Measurements from ENCODE around the gene MTREX.

MTREX gene

DNA sequence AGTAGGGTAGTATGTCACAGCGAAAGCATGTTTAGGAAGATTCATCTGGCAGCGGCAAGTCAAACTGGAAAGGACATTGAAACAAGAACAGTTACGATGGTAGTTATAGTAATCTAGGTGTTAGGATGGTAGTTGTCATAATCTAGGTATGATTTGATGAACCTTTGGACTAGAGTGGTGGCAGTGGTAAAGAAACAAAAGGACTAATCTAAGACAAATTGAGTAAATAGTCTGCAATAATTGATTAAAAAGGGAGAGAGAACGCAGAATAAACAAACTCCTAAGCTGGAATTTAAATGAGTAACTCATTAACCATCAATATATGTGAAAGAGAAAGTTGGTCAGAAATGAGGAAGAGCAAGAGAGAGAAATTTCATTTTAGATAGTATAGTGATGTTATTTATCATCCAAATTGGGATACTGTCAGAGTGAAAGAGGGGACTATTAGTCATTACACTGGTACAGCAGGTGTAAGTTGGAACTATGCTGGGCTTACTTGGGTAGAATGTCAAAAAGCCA, 56.8 kb downstream of the MTREX start:
- no peaks in the 10 kb centered on the region for H3K4me1 ChIP-seq
- no peaks in the 10 kb centered on the region for H3K79me2 ChIP-seq
- no peaks in the 10 kb centered on the region for H3K36me3 ChIP-seq (ENCODE audit: control insufficient read depth, insufficient read depth, low read length)
- no peak overlapping the region for H3K9ac ChIP-seq
- no peak overlapping the region for H3K4me3 ChIP-seq (ENCODE audit: low read depth, low read length)
- no peaks in the 10 kb centered on the region for H3K27me3 ChIP-seq (ENCODE audit: control insufficient read depth, insufficient read depth, low read length)
- H2AFZ ChIP-seq = no peak overlapping the region
- TF ChIP-seq CTCF (IDR thresholded peaks at IDR 0.05) = no peak
- H3K27ac ChIP-seq = no peak overlapping the region
- no peaks in the 10 kb centered on the region for H3K9me3 ChIP-seq (ENCODE audit: control insufficient read depth, low read length)
- no peak overlapping the region for H3K4me2 ChIP-seq (ENCODE audit: low read length)

GRCh38 chr5:55370291-55370925, 62.6 kb downstream of the MTREX start:
- TF ChIP-seq CTCF (IDR thresholded peaks at IDR 0.05) = no peak
- Histone ChIP-seq H3K4me3 (ENCODE audit: low read depth, low read length) (no peak overlapping the region), H2AFZ (no peak overlapping the region), H3K4me1 (no peaks in the 10 kb centered on the region), H3K9ac (no peak overlapping the region), H3K27me3 (ENCODE audit: control insufficient read depth, insufficient read depth, low read length) (no peaks in the 10 kb centered on the region), H3K4me2 (ENCODE audit: low read length) (no peak overlapping the region), H3K79me2 (no peaks in the 10 kb centered on the region), H3K27ac (no peak overlapping the region), H3K9me3 (ENCODE audit: control insufficient read depth, low read length) (no peaks in the 10 kb centered on the region), H3K36me3 (ENCODE audit: control insufficient read depth, insufficient read depth, low read length) (no peaks in the 10 kb centered on the region)

- Histone ChIP-seq H3K9ac (no peak overlapping the region), H3K79me2 (no peaks in the 10 kb centered on the region), H3K9me3 (ENCODE audit: control insufficient read depth, low read length) (no peaks in the 10 kb centered on the region), H2AFZ (no peak overlapping the region), H3K27me3 (ENCODE audit: control insufficient read depth, insufficient read depth, low read length) (no peaks in the 10 kb centered on the region), H3K4me2 (ENCODE audit: low read length) (no peak overlapping the region), H3K36me3 (ENCODE audit: control insufficient read depth, insufficient read depth, low read length) (no peaks in the 10 kb centered on the region), H3K4me3 (ENCODE audit: low read depth, low read length) (no peak overlapping the region), H3K4me1 (no peaks in the 10 kb centered on the region), H3K27ac (no peak overlapping the region)
- no peak for TF ChIP-seq CTCF (IDR thresholded peaks at IDR 0.05)
Observed at GRCh38 chr5:55371145-55371544, 63.4 kb downstream of the MTREX start.

DNA sequence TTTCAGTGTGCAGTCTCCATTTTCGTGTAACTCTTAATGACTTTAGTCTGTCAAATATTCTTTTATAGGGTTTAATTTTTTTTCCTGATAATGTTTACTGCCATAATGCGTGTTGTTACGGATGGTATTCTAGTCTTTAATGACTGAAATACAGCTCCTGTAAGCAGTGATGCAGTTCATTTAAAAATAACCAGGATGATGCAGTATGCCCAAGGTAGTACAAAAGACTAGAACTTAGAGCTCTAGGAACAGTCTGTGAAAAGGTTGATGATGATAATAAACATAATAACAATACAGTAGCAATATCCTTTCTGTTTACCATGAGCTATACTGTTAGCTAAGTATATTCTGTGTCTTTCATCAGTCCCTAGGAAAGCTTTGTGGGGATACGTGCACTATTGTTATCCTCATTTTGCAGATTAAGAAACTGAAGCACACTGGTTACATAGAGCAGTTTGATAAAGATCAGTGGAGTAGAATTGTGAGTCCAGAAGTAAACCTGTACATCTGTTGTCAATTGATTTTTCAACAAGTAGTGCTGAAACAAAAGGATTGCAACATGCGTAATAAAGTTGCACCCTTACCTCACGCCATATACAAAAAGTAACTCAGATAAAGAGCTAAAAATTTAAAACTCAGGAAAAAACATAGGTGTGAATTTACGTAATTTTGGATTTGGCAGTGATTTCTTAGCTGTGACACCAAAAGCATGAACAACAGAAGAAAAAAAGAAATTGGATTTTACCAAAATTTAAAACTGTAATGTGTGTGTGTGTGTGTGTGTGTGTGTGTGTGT, 64.5 kb downstream of the MTREX start:
- TF ChIP-seq CTCF (IDR thresholded peaks at IDR 0.05) = no peak
- Histone ChIP-seq H3K27me3 (ENCODE audit: control insufficient read depth, insufficient read depth, low read length) (no peaks in the 10 kb centered on the region), H3K4me3 (ENCODE audit: low read depth, low read length) (no peak overlapping the region), H3K27ac (no peak overlapping the region), H3K4me1 (no peaks in the 10 kb centered on the region), H3K9me3 (ENCODE audit: control insufficient read depth, low read length) (no peaks in the 10 kb centered on the region), H3K79me2 (no peaks in the 10 kb centered on the region), H3K36me3 (ENCODE audit: control insufficient read depth, insufficient read depth, low read length) (no peaks in the 10 kb centered on the region), H2AFZ (no peak overlapping the region), H3K4me2 (ENCODE audit: low read length) (no peak overlapping the region), H3K9ac (no peak overlapping the region)

Data from parathyroid adenoma (tissue), 2 donors.